Measurements from ENCODE around the gene INTS15.
"Not testable (repeated sequence)": the region's sequence is repeated elsewhere in the genome, so short reads cannot be mapped to it uniquely, and the experiment has no call there.

The INTS15 gene

DNA sequence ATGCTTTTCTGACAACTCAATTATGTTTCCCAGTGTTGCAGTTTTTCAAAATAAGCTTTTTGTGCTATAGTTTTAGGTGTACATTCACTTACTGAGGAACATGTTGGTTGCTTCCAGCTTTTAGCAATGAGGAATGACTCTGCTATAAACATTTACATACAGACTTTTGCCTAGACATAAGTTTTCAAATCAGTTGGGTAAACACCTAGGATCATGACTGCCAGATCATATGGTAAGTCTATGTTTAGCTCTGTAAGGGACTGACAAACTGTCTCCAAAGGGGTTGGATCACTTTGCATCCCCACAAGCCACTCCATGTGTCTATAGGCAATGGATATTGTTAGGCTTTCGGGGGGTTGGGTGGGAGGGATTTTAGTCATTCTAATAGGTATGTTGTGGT is 27.7 kb upstream of the INTS15 start:
- Histone ChIP-seq H3K9ac (ENCODE audit: low read length) (no peak overlapping the region), H3K4me3 (ENCODE audit: low read length) (no peak overlapping the region), H3K36me3 (ENCODE audit: control insufficient read depth, low read depth, low read length) (no peaks in the 10 kb centered on the region), H3K27me3 (ENCODE audit: control insufficient read depth, insufficient read depth, low read length) (no peaks in the 10 kb centered on the region), H3K4me1 (ENCODE audit: control insufficient read depth, low read depth, low read length) (no peaks in the 10 kb centered on the region), H3K27ac (ENCODE audit: low read length) (no peak overlapping the region), H3K9me3 (ENCODE audit: control insufficient read depth, low read depth, low read length) (no peaks in the 10 kb centered on the region)

DNA sequence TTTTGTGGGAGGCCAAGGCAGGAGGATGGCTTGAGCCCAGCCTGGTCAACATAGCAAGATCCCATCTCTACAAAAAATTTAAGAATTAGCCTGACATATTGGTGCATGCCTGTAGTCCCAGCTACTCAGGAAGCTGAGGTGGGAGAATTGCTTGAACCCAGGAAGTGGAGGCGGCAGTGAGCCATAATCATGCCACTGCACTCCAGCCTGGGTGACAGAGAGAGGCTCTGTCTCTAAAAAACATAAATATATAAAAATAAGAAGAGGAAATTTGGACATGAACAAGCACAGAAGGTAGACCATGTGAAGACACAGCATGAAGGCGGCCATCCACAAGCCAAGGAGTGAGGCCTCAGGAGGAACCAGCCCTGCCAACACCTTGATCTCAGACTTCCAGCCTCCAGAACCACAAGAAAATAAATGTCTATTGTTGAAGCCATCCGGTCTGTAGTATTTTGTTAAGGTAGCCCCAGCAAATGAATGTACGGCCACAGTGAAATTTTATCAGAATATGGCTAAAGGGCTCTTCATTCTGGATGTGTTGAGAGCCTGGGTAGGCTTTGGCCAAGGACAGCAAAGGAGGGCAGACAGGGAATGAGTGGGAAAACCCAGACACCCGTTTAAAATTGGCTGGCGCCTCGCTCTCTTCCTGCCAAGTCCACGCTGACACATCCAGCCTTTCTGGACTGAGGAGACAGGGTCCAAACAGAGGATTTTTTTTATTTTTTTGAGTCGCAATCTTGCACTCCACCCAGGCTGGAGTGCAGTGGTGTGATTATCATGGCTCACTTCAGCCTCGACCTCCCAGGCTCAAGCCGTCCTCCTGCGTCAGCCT is 25.7 kb upstream of the INTS15 start:
- Histone ChIP-seq H3K4me1 (ENCODE audit: control insufficient read depth, low read depth, low read length) (no peaks in the 10 kb centered on the region), H3K9me3 (ENCODE audit: control insufficient read depth, low read depth, low read length) (no peaks in the 10 kb centered on the region), H3K9ac (ENCODE audit: low read length) (no peak overlapping the region), H3K27me3 (ENCODE audit: control insufficient read depth, insufficient read depth, low read length) (no peaks in the 10 kb centered on the region), H3K36me3 (ENCODE audit: control insufficient read depth, low read depth, low read length) (no peaks in the 10 kb centered on the region), H3K27ac (ENCODE audit: low read length) (no peak overlapping the region), H3K4me3 (ENCODE audit: low read length) (no peak overlapping the region)

DNA sequence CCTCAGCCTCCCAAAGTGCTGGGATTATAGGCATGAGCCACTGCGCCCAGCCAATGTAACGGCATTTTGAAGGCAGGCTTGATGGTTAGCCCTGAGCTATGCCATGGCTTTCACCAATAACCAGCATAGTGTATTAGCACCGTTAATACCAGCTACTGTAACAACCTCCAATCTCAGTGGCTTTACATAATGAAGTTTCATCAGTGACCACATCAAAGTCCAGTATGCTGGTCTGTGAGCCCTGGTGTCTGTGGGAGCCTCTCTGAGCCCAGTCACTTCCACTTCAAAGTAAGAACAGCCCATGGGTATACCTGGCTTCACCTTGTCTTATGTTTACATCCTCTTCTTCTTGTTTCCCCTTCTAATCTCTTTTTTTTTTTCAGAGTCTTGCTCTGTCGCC is 24.2 kb upstream of the INTS15 start:
- Histone ChIP-seq H3K27me3 (ENCODE audit: control insufficient read depth, insufficient read depth, low read length) (no peaks in the 10 kb centered on the region), H3K9ac (ENCODE audit: low read length) (no peak overlapping the region), H3K36me3 (ENCODE audit: control insufficient read depth, low read depth, low read length) (no peaks in the 10 kb centered on the region), H3K27ac (ENCODE audit: low read length) (no peak overlapping the region), H3K4me1 (ENCODE audit: control insufficient read depth, low read depth, low read length) (no peaks in the 10 kb centered on the region), H3K4me3 (ENCODE audit: low read length) (no peak overlapping the region), H3K9me3 (ENCODE audit: control insufficient read depth, low read depth, low read length) (no peaks in the 10 kb centered on the region)

DNA sequence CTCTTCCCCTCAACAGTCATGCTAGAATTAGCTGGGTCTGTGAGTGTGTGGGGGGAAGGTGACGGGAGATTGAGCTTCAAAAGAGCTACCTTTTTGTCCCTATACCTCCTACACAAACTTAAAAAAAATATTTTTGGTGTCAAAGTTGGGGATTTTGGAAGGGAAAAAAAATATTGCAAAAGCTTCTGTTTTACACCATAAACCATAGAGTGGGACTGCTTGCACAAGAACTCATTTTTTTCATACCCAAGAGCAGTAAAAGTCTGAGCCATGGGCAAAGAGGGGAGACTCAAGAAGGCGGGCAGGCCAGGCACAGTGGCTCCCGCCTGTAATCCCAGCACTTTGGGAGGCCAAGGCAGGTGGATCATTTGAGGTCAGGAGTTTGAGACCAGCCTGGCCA is 21.9 kb upstream of the INTS15 start:
- no peak overlapping the region for H3K9ac ChIP-seq (ENCODE audit: low read length)
- no peaks in the 10 kb centered on the region for H3K4me1 ChIP-seq (ENCODE audit: control insufficient read depth, low read depth, low read length)
- H3K4me3 ChIP-seq (ENCODE audit: low read length): no peak overlapping the region
- no peak overlapping the region for H3K27ac ChIP-seq (ENCODE audit: low read length)
- no peaks in the 10 kb centered on the region for H3K27me3 ChIP-seq (ENCODE audit: control insufficient read depth, insufficient read depth, low read length)
- H3K36me3 ChIP-seq (ENCODE audit: control insufficient read depth, low read depth, low read length): no peaks in the 10 kb centered on the region
- H3K9me3 ChIP-seq (ENCODE audit: control insufficient read depth, low read depth, low read length): no peaks in the 10 kb centered on the region

DNA sequence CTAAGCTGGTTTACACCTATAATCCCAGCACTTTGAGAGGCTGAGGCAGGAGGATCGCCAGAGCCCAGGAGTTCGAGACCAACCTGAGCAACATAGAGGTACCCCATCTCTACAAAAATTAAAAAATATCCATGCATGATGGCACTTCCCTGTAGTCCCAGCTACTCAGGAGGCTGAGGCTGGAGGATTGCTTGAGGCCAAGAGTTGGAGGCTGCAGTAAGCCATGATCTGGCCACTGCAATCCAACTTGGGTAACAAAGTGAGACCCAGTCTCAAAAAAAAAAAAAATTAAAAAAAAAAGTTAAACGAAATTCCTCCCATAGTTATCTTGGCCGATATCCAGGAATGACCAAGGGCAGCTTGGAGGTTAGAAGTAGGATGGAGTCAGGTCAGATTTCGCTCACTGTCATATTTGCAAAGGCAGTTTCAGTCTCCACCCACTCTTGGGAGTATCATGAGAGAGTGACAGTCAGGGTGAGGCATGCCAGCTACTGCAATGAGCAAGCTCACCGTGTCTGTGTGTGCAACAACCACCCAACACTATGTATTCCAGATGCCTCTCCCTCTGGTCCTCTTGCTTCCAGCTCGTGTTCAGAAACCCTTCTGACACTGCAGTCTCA is 18.6 kb upstream of the INTS15 start:
- Histone ChIP-seq H3K4me3 (ENCODE audit: low read length) (no peak overlapping the region), H3K36me3 (ENCODE audit: control insufficient read depth, low read depth, low read length) (no peaks in the 10 kb centered on the region), H3K27me3 (ENCODE audit: control insufficient read depth, insufficient read depth, low read length) (no peaks in the 10 kb centered on the region), H3K9me3 (ENCODE audit: control insufficient read depth, low read depth, low read length) (no peaks in the 10 kb centered on the region), H3K27ac (ENCODE audit: low read length) (no peak overlapping the region), H3K9ac (ENCODE audit: low read length) (no peak overlapping the region), H3K4me1 (ENCODE audit: control insufficient read depth, low read depth, low read length) (no peaks in the 10 kb centered on the region)

DNA sequence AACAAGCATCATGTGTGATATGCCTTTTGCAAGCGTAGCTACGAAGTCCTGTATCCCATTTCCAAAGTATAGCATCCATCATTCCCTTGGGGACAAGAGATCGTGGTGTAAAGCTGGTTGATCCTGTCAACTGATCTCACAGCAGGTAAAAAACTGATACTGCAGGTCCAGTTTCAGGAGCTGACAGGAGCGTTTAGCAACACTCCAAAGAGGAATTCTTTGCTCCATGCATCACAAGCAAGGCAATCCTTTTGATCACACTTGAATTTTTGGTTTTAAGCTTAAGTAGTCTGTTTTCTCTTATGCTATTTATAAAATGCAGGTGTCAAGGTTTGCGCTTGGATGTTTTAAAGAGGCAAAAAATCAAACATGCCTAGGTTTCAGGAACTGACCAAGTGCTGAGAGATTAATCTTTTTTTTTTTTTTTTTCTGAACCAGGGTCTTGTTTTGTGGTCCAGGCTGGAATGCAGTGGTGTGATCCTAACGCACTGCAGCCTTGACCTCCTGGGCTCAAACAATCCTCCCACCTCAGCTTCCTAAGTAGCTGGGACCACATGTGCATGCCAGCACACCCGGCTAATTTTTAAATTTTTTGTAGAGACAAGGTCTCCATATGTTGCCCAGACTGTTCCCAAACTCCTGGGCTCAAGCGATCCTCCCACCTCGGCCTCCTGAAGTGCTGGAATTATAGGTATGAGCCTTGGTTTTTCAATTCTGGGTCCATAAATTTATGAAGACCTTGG is 14.4 kb upstream of the INTS15 start:
- no peaks in the 10 kb centered on the region for H3K9me3 ChIP-seq (ENCODE audit: control insufficient read depth, low read depth, low read length)
- H3K4me1 ChIP-seq (ENCODE audit: control insufficient read depth, low read depth, low read length): no peaks in the 10 kb centered on the region
- H3K27me3 ChIP-seq (ENCODE audit: control insufficient read depth, insufficient read depth, low read length): no peaks in the 10 kb centered on the region
- no peak overlapping the region for H3K9ac ChIP-seq (ENCODE audit: low read length)
- no peak overlapping the region for H3K4me3 ChIP-seq (ENCODE audit: low read length)
- no peak overlapping the region for H3K27ac ChIP-seq (ENCODE audit: low read length)
- H3K36me3 ChIP-seq (ENCODE audit: control insufficient read depth, low read depth, low read length): peaks cover 3% of the 10 kb centered on the region

DNA sequence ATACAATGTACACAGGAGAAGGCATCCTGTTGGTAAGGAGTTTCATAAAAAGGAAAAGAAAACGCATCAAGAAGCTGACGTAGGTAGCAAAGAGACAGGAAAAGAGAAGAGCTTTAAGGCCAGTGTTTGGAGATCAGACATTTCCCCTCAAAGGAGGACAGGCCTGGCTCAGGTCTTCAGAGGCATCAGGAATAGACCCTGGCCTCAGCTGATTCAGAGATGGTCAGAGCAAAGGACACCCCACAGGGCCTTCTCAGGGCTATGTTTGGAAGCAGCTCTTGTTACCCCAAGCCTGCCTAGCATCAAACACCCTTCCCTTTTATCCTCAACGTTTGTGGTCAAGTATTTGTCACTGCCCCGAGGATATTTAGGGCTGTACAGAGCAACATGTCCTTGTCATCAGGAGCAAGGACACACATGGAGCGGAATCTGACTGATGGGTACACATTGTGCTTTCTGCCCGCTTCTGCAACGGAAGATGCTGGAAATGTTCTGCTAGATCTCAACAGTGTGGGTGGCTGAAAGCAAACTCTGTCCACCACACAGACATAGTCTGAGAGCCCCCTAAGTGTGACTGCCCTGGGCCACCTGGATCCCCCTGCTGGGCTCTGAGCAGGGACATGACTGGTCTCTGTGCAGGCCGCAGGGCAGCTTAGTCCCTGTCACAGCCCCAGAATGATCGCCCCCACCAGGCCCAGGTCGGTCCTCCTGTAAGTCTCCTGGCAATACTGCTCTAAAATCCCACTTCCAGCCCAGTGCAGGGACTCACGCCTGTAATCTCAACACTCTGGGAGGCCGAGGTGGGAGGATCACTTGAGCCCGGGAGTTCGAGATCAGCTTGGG is 13.6 kb upstream of the INTS15 start:
- Histone ChIP-seq H3K9me3 (ENCODE audit: control insufficient read depth, low read depth, low read length) (no peaks in the 10 kb centered on the region), H3K36me3 (ENCODE audit: control insufficient read depth, low read depth, low read length) (peaks cover 10% of the 10 kb centered on the region), H3K4me1 (ENCODE audit: control insufficient read depth, low read depth, low read length) (no peaks in the 10 kb centered on the region), H3K27me3 (ENCODE audit: control insufficient read depth, insufficient read depth, low read length) (no peaks in the 10 kb centered on the region), H3K4me3 (ENCODE audit: low read length) (peak overlapping the region; percentile 17), H3K27ac (ENCODE audit: low read length) (no peak overlapping the region), H3K9ac (ENCODE audit: low read length) (no peak overlapping the region)

DNA sequence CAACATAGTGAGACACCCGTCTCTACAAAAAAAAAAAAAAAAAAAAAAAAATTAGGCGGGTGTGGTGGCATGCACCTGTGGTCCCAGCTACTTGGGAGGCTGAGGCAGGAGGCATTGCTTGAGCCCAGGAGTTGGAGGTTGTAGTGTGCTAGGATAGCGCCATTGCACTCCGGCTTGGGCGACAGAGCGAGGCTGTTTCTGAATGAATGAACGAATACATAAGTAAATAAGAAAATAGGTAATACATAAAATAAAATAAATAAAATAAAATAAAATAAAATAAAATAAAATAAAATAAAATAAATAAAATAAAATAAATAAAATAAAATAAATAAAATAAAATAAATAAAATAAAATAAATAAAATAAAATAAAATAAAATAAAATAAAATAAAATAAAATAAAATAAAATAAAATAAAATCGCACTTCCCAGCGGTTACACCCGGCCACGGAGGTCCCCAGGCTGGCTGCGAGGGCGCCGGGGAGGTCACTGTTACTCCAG is 12.9 kb upstream of the INTS15 start:
- not testable (repeated sequence) for H3K9ac ChIP-seq (ENCODE audit: low read length); H3K27ac ChIP-seq (ENCODE audit: low read length); H3K9me3 ChIP-seq (ENCODE audit: control insufficient read depth, low read depth, low read length); H3K27me3 ChIP-seq (ENCODE audit: control insufficient read depth, insufficient read depth, low read length); H3K4me1 ChIP-seq (ENCODE audit: control insufficient read depth, low read depth, low read length)
- Histone ChIP-seq H3K4me3 (ENCODE audit: low read length) (peak overlapping the region; percentile 84), H3K36me3 (ENCODE audit: control insufficient read depth, low read depth, low read length) (peaks cover 17% of the 10 kb centered on the region)

DNA sequence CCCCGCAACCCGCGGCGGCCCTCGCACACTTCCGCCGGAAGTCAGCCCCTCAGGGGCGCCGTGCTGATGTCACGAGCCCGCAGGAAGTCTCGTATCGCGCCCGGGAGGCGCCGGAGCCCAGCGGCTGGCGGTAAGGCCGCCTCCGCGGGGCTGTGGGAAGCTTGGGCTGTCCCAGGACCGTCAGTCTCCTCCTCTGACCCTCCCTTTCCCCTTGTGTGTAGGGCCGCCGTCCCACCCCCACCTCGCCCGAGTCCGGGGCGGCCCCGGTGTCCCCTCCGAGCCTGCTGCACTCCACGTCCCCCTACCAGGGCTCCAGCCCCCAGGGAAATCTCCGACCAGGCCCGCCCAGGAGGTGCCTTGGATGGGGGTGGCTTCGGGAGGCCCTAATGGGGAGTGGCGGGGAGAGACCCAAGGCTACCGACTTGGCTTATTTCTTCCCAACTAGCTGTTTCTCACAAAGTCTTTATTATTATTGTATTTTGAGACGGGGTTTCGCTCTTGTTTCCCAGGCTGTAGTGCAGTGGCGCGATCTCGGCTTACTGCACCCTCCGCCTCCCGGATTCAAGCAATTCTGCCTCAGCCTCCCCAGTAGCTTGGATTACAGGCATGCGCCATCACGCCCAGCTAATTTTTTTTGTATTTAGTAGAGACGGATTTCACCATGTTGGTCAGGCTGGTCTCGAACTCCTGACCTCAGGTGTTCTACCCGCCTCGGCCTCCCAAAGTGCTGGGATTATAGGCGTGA is 12.3 kb upstream of the INTS15 start, which contains the start of gene ZDHHC4:
ZDHHC4 (plus strand) TSS at position 86 of the 745 bp plus-strand sequence. CDS start 3,108 bp downstream, outside the sequence.
- no peaks in the 10 kb centered on the region for H3K27me3 ChIP-seq (ENCODE audit: control insufficient read depth, insufficient read depth, low read length)
- peak within 1 kb of the TSS; percentile 84 for H3K4me3 ChIP-seq (ENCODE audit: low read length)
- H3K36me3 ChIP-seq (ENCODE audit: control insufficient read depth, low read depth, low read length): peaks cover 22% of the 10 kb centered on the region
- peak within 1 kb of the TSS; percentile 39 for H3K27ac ChIP-seq (ENCODE audit: low read length)
- no peaks in the 10 kb centered on the region for H3K9me3 ChIP-seq (ENCODE audit: control insufficient read depth, low read depth, low read length)
- H3K9ac ChIP-seq (ENCODE audit: low read length): peak within 1 kb of the TSS; percentile 86
- no peaks in the 10 kb centered on the region for H3K4me1 ChIP-seq (ENCODE audit: control insufficient read depth, low read depth, low read length)

DNA sequence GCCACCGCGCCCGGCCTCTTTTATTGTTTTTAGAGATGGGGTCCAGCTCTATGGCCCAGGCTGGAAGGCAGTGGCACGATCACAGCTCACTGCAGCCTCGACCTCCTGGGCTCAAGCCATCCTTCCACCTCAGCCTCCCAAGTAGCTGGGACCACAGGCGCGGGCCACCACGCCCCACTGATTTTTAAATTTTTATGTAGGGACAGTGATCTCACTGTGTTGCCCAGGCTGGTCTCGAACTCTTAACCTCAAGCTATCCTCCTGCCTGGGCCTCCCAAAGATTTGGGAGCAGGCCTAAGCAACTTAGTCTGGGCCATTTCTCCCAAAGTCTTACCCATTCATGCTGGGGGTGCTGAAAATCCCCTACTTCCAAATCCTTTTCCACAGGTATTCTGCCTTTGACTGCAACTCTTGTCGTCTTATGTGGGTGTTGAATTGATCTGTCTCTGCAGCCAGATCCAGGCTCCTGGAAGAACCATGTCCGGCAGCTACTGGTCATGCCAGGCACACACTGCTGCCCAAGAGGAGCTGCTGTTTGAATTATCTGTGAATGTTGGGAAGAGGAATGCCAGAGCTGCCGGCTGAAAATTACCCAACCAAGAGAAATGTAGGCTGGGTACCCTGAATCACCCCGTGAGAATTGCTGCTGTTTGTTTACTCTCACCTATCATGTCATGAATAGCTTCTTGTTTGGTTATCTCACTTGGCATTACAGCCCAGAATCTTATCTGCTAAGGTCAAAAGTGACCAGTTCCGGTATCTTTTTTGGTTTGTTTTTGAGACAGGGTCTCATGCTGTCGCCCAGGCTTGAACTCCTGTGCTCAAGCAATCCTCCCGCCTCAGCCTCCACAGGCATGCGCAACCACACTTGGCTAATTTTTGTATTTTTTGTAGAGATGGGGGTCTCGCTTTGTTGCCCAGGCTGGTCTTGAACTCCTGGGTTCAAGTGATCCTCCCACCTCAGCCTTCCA is 11.4 kb upstream of the INTS15 start:
- H3K9me3 ChIP-seq (ENCODE audit: control insufficient read depth, low read depth, low read length): no peaks in the 10 kb centered on the region
- no peak overlapping the region for H3K27ac ChIP-seq (ENCODE audit: low read length)
- no peaks in the 10 kb centered on the region for H3K27me3 ChIP-seq (ENCODE audit: control insufficient read depth, insufficient read depth, low read length)
- H3K36me3 ChIP-seq (ENCODE audit: control insufficient read depth, low read depth, low read length): peaks cover 30% of the 10 kb centered on the region
- peak overlapping the region; percentile 84 for H3K4me3 ChIP-seq (ENCODE audit: low read length)
- peak overlapping the region; percentile 86 for H3K9ac ChIP-seq (ENCODE audit: low read length)
- no peaks in the 10 kb centered on the region for H3K4me1 ChIP-seq (ENCODE audit: control insufficient read depth, low read depth, low read length)

Data from iPS-18a (cell line).